NCI-H226 (cell line): Measurements from ENCODE around the gene RRAGB.
"Not testable (repeated sequence)": the region's sequence is repeated elsewhere in the genome, so short reads cannot be mapped to it uniquely, and the experiment has no call there.

ENCODE experiments used
- DNase-seq: peaks from one replicate; pipeline ENCODE4 v3.0.0-alpha.2; 2015

Gene RRAGB, protein sequence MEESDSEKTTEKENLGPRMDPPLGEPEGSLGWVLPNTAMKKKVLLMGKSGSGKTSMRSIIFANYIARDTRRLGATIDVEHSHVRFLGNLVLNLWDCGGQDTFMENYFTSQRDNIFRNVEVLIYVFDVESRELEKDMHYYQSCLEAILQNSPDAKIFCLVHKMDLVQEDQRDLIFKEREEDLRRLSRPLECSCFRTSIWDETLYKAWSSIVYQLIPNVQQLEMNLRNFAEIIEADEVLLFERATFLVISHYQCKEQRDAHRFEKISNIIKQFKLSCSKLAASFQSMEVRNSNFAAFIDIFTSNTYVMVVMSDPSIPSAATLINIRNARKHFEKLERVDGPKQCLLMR

GRCh38 chrX:55717521-55718497, at the start of gene RRAGB:
Gene RRAGB (plus strand): TSS chrX:55717749. CDS start chrX:55718328, 579 bp downstream.
- peak; percentile 91 for DNase-seq

- no peak for DNase-seq
Measured at GRCh38 chrX:55668084-55668483, 49.5 kb upstream of the RRAGB start.

DNA sequence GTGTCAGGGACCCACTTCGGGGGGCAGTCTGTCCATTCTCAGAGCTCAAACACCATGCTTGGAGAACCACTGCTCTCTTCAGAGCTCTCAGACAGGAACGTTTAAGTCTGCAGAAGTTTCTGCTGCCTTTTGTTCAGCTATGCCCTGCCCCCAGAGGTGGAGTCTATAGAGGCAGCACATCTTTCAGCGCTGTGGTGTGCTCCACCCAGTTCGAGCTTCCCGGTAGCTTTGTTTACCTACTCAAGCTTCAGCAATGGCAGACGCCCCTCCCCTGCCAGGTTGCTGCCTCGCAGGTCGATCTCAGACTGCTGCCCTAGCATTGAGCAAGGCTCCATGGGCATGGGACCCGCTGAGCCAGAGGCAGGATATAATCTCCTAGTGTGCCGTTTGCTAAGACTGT, 29.0 kb upstream of the RRAGB start:
- DNase-seq = not testable (repeated sequence)

GRCh38 chrX:55695227-55696018, 22.1 kb upstream of the RRAGB start:
- no peak for DNase-seq

GRCh38 chrX:55697381-55697780, 20.2 kb upstream of the RRAGB start:
- no peak for DNase-seq

GRCh38 chrX:55702671-55703070, 14.9 kb upstream of the RRAGB start:
- DNase-seq = no peak

DNA sequence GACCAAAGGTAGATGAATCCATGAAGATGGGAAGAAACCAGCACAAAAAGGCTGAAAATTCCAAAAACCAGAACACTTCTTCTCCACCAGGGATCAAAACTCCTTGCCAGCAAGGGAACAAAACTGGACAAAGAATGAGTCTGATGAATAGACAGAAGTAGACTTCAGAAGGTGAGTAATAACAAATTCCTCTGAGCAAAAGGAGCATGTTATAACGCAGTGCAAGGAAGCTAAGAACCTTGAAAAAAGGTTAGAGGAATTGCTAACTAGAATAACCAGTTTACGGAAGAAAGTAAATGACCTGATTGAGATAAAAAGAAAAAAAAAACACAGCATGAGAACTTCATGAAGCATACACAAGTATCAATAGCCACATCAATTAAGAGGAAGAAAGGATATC, 14.1 kb upstream of the RRAGB start:
- DNase-seq = not testable (repeated sequence)

- DNase-seq = not testable (repeated sequence)
Measured at GRCh38 chrX:55705066-55705465, 12.5 kb upstream of the RRAGB start.

- peak; percentile 5 for DNase-seq
Measured at GRCh38 chrX:55709735-55710134, 7.8 kb upstream of the RRAGB start.

DNA sequence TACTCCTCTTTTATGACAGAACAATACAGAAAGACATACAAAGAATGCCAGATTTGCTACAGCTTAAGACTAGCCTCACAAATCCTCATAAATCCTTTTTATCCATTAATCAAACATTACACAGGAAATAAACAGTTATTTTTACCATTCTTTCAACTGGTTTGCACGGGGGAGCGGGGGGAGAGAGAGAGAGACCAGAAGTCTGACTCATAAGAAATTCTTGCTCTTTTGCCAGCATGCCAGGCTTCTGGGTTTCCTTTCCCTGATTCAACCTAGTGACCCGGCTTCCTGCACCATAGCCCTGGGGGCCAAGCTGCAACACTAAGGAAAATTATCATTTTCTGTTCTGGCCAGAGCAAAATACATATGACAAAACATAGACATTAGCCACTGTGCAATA, 6.8 kb upstream of the RRAGB start:
- peak; percentile 71 for DNase-seq

DNA sequence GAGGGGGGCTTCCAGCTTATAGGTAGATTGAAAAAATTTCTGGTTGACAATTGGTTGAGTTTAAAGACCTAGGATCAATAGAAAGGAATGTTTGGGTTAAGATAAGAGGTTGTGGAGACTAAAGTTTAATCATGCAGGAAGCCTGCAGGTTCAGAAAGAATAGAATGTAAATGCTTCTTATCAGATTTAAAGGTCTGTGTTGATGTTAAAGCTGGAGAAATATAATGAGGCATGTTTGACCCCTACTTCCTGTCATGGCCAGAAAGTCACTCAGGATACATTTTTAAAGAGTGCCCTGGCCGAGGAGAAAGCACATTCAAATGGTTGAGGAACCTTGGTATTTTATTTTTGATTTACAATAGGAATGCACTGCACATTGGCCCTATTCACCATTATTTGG, 3.9 kb upstream of the RRAGB start:
- DNase-seq = no peak

- no peak for DNase-seq
Measured at GRCh38 chrX:55714161-55714560, 3.4 kb upstream of the RRAGB start.

GRCh38 chrX:55715847-55716246, 1.7 kb upstream of the RRAGB start:
- no peak for DNase-seq

- DNase-seq = no peak
Measured at GRCh38 chrX:55716937-55717336, 612 bp upstream of the RRAGB start.

DNA sequence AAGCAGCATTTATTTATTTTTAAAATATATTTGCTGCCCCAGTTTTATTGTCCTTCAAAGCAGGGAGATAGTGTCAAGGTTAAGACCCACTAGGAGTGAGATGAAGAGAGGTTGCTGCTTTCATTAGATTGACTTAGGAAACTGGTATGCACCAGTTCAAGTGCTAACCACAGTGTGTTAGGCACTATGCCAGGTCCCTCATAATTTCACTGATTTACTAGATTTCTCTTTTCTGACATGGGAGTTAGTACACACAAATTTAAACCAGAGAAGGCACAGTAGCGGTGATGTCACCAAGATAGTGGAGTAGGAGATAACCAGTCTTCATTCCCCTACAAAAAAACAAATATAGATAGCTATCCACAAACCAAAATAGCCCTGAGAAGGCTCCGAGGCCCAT, 14.3 kb downstream of the RRAGB start:
- DNase-seq = no peak

- DNase-seq = no peak
Measured at GRCh38 chrX:55738969-55739368, 21.4 kb downstream of the RRAGB start.

- DNase-seq = no peak
Measured at GRCh38 chrX:55742649-55743048, 25.1 kb downstream of the RRAGB start.

GRCh38 chrX:55748463-55748862, 30.9 kb downstream of the RRAGB start:
- DNase-seq = not testable (repeated sequence)

GRCh38 chrX:55750256-55750655, 32.7 kb downstream of the RRAGB start:
- DNase-seq = no peak

DNA sequence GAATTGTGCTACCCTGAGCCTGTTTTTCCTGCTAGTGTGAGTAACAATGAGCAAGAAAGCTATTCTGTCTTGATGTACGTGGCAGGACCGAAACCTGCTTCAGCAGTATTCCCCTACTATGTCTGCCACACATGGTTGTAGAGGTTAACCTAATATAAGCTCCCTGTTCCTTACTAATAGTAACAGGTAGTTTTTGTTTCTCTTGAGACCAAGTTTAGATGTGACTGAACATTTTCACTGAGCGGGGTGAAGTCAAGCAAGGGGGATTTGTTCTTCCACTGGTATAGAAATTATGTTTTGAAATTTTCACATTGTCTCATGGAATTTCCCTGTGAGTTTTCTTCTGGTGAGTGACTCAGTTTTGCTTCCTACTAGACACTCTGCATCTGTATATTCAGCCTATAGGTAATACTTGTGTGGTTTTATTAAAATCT, 37.3 kb downstream of the RRAGB start:
- DNase-seq = no peak

DNA sequence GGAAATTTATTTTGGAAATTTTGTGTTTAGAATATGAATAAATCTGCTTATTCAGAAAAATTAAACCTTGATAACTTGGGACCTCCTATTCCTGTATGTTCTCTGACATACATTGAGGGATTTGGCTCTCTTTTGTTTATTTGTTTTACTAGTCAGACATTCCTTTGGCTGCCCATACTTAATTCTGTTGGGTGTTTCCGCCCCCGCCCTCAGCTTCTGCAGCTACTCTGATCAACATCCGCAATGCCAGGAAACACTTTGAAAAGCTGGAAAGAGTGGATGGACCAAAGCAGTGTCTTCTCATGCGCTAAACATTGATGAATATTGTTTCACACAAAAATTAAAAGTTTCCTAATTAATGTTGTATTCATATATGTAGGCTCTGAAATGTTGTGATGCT, 40.5 kb downstream of the RRAGB start:
- DNase-seq = no peak

DNA sequence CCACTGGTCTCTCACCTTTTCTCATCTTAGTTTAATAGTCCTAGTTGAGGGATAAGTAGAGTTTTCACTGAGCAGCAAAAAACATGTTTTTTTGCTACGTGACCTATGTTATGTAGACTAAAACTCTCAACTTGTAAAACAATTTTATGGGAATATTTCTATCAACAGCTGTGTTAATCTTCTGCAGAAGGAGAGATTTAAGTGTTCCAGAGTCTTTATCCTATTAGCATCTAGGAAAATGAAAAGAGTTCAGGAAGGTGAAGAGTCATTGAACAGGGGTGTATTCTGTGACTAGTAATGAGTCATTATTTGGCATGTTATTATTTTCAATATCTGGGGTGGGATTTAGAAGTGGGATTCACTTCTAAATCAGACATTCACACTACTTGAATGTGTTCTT, 41.9 kb downstream of the RRAGB start:
- DNase-seq = no peak

GRCh38 chrX:55767100-55767499, 49.6 kb downstream of the RRAGB start:
- peak; percentile 26 for DNase-seq
